NOMO-1 treated with dmso at 0.1 percent for 144 hours (cell line): Measurements from ENCODE around the gene SERINC2.
"Not testable (repeated sequence)": the region's sequence is repeated elsewhere in the genome, so short reads cannot be mapped to it uniquely, and the experiment has no call there.

Experiments used
- DNase-seq: peaks from one replicate; lab custom pipeline; 2025; ENCODE audit not compliant: unreplicated experiment; lab: John Stamatoyannopoulos, UW

SERINC2 gene

DNA sequence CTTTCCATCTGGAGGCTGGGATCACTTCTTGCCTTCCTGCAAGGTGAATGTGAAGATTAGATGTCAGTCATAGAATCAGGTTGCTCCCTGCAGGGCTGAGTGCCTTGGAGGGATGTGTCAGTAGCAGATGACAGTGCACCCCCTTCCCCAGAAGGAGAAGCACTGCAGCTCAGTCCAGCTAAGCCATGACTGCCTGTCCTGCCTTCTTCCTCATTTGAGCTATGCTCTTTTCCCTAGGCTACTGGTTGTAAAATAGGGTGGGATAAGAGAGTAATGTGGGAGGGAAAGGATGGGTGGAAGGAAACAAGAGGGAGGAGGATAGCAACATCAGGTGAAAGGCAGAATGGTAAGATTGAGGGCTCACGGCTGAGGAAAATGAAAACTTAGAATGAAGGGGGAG is 29.0 kb upstream of the SERINC2 start:
- DNase-seq: no peak

DNA sequence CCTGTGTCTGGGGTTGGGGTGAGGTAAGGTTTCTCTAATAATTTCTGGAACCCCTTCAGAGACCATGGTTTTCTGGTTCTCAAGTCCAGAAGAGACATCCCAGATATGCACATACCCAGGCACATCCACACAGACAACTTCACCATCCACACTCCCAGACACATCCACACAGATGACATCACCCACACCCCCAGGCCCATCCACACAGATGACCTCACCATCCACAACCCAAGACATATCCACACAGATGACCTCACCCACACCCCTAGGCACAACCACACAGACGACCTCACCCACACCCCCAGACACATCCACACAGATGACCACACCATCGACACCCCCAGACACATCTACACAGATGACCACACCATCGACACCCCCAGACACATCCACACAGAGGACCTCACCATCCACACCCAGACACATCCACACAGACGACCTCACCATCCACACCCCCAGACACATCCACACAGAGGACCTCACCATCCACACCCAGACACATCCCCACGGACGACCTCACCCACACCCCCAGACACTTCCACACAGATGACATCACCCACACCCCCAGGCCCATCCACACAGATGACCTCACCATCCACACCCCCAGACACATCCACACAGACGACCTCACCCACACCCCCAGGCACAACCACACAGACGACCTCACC is 26.3 kb upstream of the SERINC2 start:
- not testable (repeated sequence) for DNase-seq

DNA sequence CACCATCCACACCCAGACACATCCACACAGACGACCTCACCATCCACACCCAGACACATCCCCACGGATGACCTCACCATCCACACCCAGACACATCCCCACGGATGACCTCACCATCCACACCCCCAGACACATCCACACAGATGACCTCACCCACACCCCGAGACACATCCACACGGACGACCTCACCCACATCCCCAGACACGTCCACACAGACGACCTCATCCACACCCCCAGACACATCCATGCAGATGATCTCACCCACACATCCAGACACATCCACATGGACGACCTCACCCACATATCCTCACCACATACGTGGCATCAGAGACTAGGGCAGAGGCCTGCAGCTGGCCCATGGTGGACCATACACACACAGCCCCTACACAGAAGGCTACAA is 25.4 kb upstream of the SERINC2 start:
- DNase-seq: no peak

DNA sequence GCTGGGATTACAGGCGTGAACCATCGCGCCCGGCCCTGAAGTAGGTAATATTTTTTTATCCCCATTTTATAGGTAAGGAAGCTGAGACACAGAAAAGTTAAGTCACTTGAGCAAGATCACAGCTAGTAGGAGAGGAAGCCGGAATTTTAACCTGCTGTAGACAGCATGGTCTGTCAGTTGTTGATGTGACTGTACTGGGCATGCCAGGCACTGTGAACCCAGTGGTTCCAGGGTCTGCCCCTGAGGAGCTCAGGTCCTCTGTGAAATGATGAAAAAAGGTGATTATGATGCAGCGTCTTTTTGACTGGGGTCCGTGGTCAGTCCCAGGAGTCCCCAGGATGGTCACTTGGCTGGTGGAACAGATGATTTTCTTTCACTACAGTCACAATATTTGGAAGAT is 23.4 kb upstream of the SERINC2 start:
- no peak for DNase-seq

DNA sequence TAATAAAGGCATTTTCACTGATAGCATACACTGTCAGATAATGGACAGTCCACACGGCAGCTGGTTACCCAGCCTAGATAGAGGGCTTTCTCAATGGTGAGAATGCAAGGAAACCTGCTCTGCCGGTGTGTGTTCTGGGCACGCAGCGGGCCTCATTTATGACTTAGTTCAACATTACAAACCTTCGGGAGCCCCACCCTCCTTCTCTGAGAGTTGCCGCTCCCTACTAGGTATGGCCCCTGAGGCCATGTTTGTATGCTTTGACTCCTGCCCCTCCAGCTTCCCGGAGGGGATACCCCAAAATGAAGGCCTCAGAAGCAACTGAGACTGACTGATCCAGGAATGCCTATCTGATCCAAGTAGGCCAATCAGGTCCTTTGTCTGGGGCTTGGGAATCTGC is 22.9 kb upstream of the SERINC2 start:
- DNase-seq: no peak

DNA sequence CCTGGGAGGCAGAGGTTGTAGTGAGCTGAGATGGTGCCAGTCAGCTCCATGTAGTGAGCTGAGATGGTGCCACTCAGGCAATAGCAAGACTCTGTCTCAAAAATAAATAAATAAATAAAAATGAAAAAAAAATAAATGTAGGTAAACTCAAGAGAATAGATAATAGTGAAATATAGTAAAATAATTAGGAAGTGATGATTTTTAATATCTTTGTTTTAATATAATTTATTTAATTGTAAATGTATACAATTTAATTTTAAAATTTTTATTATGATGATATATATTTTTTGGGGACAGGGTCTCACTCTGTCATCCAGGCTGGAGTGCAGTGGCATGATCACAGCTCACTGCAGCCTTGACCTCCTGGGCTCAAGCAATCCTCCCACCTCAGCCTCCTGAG is 19.6 kb upstream of the SERINC2 start:
- no peak for DNase-seq

DNA sequence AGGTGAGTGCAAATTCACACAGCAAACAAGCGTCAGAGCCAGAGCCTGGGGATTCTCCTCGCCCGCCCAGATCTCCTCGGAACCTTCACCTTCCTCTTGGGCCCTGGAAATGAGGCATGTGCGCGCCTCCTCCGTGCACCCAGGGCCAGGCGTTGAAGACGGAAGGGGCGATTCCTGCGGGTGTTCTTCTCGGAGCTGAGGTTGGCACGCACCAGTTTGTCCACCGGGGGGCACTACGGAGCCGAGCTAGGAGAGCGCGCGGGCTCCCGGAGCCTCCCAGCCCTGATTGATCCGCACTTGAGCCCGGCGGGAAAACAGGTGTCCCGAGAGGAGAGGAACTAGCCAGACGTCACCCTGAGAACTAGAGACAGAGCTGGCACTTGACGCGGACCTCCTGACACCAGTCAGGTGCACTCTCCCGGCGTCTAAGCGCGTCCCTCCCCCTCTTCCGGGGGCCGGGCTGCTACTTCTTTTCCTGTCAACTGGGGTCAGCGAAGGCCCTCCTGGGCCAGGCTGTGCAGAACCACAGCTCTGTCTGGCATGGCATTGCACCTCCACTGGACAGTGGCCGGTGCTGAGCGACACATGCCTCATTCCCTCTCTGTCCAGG is 18.3 kb upstream of the SERINC2 start:
- peak; percentile 78 for DNase-seq

DNA sequence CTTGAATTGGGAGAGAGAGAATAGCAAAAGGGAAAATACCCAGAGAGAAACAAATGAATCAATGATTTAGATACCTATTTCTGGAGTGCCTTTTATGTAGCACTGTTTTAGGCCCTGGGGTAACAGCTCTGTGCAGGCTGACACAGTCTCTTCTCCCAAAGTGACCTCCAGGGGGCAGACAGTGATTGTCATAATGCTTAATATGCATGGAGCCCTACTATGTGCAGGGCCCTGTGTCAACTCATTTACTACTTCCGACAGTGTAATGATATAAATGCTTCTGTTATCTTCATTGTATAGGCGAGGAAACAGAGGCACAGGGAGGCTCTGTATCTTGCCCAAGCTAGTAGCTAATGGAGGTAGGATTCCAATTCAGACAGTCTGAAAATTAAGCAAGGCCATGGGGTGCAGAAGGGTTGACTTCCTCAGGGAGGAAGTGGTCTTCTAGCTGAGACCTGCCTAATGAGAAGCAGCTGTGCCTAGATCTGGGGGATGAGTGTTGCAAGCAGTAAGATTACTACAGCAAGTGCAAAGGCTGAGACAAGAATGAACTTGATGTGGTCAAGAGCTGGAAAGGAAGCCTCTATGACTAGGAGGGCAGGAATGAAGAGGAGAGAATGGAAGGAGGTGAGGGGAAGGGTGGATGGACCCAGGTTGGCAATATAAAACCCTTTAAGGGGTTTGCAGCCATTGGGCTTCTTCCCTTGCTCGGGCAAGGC is 16.2 kb upstream of the SERINC2 start:
- DNase-seq: peak; percentile 74

DNA sequence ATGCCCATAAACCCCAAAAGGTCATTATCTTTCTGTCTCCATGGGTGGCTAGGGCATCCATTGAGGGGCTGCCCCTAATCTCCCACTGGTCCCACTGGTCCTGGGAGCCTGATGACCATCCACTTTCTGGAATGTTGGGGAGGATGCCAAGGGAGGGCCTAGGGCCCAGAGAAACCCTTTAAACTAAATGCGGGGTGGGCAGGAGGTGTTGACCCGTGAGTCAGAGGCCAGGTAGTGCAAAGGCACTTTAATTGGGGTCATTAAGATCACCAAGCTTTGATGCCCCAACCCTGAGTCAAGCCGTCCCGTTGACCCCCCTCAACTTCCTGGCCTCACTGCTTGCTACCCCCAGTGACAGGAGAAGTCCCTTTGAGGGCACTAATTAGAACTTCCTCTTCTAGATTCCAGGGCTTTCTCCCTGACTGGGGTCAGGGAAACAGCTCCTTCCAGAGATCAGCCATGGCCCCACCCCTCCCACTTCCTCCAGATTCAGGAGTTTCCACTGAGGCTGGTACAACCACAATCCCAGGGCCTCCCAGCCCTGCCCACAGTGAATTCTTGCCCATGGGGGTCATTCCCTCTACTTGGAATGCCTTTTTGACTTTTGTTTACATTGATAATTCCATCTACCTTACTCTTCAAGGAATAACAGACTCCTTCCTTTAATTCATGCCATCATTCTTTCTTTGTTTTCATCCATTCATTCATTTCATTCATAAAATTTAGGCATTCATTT is 15.5 kb upstream of the SERINC2 start:
- no peak for DNase-seq

DNA sequence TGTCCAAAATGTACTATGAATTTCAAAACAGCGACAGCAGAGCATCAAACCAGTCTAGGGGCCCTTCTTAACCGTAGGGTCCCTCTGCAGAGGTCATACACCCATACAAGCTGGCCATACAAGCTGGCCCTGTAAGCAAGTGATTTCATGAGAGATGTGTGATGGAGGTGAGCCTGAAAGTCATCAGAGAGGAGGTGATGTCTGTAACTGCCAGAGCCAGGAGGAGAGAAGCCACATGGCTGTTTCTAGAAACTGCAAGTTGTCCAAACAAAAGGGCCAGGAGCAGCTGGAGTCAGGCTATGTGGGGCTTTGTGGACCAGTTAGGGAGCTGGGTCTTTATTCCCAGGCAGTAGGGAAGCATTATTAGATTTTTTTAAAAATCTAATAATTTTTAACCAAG is 14.8 kb upstream of the SERINC2 start:
- DNase-seq: no peak

DNA sequence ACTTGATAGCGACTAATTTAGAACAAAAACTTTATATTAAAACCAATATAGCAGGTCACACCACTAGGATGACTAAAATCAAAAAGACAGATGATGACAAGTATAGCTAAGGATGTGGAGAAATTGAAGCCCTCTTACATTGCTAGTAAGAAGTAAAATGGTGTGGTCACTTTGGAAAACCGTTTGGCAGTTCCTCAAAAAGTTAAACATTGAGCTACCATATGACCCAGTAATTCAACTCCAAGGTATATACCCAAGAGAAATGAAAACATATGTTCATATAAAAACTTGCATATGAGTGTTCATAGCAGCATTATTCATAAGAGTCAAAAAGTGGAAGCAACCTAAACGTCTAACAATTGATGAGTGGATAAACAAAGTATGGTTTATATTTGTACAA is 13.0 kb upstream of the SERINC2 start:
- no peak for DNase-seq

DNA sequence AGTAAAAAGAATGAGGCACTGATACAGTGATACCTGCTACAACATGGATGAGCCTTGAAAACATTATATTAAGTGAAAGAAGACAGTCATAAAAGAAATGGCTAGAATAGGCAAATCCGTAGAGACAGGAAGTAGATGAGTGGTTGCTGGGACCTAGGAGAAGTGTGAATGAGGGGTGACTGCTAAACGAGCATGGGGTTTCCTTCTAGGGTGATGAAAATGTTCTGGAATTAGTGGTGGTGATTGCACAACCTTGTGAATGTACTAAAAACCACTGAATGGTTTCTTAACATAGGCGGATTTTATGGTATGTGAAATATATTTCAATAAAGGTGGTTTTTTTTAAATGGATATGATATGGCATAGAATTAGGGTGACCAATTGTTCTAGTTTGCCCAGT is 12.6 kb upstream of the SERINC2 start:
- DNase-seq: peak; percentile 44

DNA sequence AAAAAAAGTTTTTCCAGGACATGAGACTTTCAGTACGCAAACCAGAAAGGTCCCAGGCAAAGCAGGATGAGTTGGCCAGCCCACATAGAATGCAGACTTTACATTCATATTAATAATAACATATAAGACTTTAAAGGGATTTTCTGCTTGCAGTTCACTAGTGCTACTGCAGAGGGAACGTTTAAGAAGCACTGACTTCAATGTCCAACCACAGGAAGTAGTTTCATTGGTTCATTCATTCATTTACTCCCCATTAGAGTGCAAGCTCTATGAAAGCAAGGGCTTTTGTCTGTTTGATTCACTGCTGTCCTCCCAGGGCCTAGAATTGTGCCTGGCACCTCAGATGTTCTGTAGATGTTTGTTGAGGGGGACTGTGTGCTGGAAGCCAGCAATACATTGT is 11.8 kb upstream of the SERINC2 start:
- DNase-seq: no peak

DNA sequence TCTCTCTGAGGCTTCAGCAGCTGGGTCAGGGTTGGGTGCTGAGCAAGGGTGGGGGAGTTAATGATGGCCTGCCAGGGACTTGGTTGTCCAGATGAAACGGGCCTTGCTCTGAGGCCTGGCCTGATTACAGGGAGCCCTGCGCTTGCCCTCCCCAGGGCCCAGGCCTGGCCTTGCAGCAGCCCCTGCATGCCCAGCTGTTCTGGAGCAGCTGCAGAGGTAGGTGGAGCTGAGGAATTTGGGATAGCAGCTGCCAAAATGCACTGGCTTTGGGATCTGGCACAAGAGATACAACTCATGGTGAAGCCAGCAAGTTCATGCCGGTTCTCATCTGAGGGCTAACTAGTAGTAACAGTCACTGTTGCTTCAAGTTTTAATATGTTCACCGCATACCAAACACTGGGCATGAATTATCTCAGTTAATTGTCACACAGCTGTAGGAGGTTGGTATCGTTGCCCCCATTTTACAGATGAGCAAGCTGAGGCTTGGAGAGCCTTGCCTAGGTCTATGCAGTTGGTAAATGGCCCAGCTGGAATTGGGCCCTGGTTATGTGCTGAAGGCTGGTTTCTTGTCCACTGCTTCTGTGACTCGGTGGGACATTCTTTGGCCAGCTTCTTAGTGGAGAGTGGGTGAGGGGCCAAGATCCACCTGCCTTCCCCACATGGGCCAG is 7.3 kb upstream of the SERINC2 start:
- no peak for DNase-seq

DNA sequence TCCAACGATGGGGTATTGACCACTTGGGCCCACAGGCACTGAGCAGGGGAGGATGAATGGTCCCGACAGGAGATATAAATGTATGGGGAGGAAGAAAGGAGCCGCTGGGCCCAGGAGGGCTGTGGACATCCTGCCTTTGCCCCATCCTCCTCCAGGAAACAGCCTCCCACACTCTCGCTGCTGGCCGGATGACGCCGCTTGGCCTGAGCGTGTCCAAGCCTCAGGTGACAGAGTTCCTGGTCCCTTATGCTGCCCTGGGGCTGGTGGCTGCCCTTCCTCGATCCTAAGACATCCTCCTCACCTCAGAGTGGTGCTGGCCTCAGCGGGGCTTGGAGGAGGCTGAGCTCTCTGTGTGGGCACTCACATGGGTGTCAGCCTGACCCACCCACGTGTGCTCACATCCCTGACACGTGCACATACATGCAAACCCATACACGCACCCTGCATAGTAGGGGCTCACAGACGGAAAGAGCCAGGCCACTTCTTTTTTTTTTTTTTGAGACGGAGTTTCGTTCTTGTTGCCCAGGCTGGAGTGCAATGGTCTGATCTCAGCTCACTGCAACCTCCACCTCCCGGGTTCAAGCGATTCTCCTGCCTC is 5.9 kb upstream of the SERINC2 start:
- DNase-seq: no peak

DNA sequence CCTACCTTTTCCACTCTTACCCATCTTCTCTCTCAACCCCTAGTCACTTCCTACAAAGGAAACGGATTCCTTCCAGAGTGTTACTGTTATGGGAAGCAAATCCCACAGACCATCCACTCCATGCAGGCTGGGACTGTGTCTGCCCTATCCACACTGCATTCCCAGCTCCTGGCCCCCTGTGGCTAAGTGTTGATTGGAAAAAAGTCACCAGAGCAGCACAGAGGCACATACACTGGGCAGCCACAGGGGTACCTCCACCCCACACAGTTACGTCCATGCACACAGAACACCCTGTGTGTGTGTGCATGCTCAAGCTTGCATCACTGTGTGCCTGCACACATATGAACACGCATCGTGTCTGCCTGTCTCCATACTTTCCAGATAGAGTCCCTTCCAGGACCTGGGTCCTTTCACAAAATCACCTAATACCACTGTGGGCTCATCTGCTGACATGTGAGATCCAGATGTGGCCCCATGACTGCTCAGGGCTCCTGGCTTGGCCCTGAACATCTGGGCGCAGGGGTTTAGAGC is 4.2 kb upstream of the SERINC2 start:
- DNase-seq: no peak

DNA sequence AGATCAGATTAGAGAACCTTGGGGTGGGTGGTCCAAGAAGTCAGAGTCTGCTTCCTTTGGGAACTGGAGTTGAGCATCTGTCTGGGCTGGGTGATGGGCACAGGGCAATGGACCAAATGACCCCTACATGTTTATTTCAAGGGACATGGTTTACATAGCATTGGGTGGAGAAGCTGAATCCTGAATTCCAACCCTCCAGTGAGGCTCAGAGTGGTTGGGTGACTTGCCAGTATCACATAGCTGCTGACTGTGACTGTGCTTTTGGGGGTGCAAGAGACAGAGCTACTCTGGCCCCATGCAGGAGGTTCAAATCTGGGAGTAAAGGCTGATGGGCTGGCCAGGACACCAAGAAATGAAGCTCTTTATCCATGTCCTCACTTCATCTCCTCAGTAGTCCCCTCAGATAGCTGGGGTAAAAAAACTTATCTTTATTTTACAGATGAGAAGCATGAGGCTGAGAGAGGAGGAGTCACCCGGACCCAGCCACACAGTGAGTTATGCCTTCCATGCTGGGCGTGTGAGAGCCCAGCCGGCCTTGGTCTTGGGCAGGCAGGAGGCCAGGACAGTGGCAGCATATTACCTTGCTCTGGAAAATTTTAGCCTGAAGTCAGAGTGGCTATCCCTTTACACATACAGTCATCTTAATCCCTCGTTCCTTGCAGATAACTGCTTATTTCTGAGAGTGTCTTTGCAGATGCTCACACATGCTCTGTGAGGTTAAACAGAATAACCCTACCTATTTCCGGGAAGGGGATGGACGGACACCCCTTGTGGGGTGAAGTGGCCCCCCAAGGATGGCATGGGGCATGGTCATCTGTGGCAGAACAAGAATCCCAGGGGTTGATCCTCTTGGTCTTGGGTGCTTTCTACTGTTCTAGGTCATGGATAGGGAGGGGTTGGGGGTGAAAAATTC is 2.8 kb upstream of the SERINC2 start:
- DNase-seq: no peak

DNA sequence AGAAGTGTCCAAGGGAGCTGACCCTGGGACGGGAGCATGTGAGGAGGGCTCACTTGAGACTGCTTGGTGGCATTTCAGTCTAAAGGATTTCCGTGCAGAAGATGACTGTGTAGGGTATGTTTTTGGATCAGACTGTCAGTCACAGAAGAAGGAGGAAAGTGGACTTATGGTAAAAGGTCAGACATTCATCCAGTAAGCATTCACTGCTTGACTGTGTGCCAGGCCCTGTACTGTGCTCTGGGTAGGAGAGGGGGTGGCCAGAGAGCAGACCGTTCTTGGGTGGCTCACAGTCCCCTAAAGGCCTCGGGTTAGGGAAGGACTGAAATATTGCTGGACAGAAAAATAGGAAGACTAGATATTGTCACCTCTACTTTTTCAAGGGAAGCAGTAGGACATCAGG is 2.1 kb upstream of the SERINC2 start:
- no peak for DNase-seq

DNA sequence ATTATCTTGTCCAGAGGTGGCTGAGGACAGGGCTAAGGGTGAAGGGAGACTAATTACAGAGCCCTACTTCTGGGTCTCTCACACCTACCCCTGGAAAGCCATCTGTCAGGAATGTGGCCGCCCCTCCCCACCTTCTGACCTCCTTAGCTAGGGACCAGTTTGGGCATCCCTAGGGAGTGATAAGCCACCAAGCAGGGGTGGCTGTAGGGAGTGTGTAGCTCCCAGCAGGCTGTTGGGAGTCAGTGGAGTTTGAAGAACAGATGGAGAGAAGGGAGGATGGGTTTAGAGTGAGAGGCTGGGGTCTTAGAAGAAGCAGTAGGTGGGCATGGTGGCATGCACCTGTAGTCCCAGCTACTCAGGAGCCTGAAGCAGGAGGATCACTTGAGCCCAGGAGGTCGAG is 808 bp upstream of the SERINC2 start:
- no peak for DNase-seq
